Daoy (cell line): Measurements from ENCODE around the gene SEZ6L2. TPM values are rescaled to one million over a fixed set of nuclear protein-coding genes. Genes with fewer than 3 reads are reported as not detected.
"Not testable (repeated sequence)": the region's sequence is repeated elsewhere in the genome, so short reads cannot be mapped to it uniquely, and the experiment has no call there.

Experiments used
- DNase-seq: peaks from one replicate; pipeline ENCODE4 v3.0.0-alpha.2; 2015; ENCODE audit warnings: low read depth
- total RNA-seq: library from RNA; depleted of rRNA; stranded (reverse); fragments of >200 nt; shearing (Covaris generic); gene quantifications from 2 replicates; pipeline ENCODE4 v1.2.3, GENCODE V29; 2014; rRNA removed

Gene SEZ6L2
- total RNA-seq: 2.6 and 27.0 TPM in 2 replicates

GRCh38 chr16:29899516-29900101, at the start of gene SEZ6L2:
SEZ6L2 (minus strand) TSS chr16:29899550; CDS start chr16:29899019, 531 bp downstream.
- DNase-seq: peak; percentile 87

GRCh38 chr16:29947897-29948296, 48.5 kb upstream of the SEZ6L2 start:
- no peak for DNase-seq

GRCh38 chr16:29943846-29944799, 44.8 kb upstream of the SEZ6L2 start:
- peak; percentile 96 for DNase-seq

- no peak for DNase-seq
Measured at GRCh38 chr16:29940656-29941055, 41.3 kb upstream of the SEZ6L2 start.

GRCh38 chr16:29931750-29932149, 32.4 kb upstream of the SEZ6L2 start:
- not testable (repeated sequence) for DNase-seq

GRCh38 chr16:29927070-29927905, 27.9 kb upstream of the SEZ6L2 start:
- no peak for DNase-seq

- DNase-seq: peak; percentile 44
Measured at GRCh38 chr16:29926711-29927052, 27.3 kb upstream of the SEZ6L2 start.

- DNase-seq: peak; percentile 81
Measured at GRCh38 chr16:29925781-29926710, 26.7 kb upstream of the SEZ6L2 start, which contains the start of gene KCTD13. KCTD13 (minus strand) TSS chr16:29926226; CDS start chr16:29926033, 193 bp downstream.

- DNase-seq: no peak
Measured at GRCh38 chr16:29925105-29925756, 25.9 kb upstream of the SEZ6L2 start.

- no peak for DNase-seq
Measured at GRCh38 chr16:29922986-29923501, 23.7 kb upstream of the SEZ6L2 start.

GRCh38 chr16:29922326-29922725, 23.0 kb upstream of the SEZ6L2 start:
- no peak for DNase-seq

- DNase-seq: no peak
Measured at GRCh38 chr16:29921034-29921385, 21.7 kb upstream of the SEZ6L2 start.

GRCh38 chr16:29920288-29921033, 21.1 kb upstream of the SEZ6L2 start:
- no peak for DNase-seq

GRCh38 chr16:29916979-29917378, 17.6 kb upstream of the SEZ6L2 start:
- no peak for DNase-seq

- peak; percentile 46 for DNase-seq
Measured at GRCh38 chr16:29915590-29916247, 16.4 kb upstream of the SEZ6L2 start.

GRCh38 chr16:29913514-29913913, 14.2 kb upstream of the SEZ6L2 start:
- DNase-seq: no peak

GRCh38 chr16:29912087-29912486, 12.7 kb upstream of the SEZ6L2 start:
- no peak for DNase-seq

- no peak for DNase-seq
Measured at GRCh38 chr16:29911676-29912010, 12.3 kb upstream of the SEZ6L2 start.
